Caco-2 (cell line): Measurements from ENCODE around the gene MYO1H. TPM values are rescaled to one million over a fixed set of nuclear protein-coding genes. Genes with fewer than 3 reads are reported as not detected.

Experiments used
- BruUV-seq: library from RNA; stranded (reverse); fragments of 400-500 nt; replicated peaks from 2 replicates; lab custom pipeline; 2021; lab: Mats Ljungman, UMichigan
- CTCF ChIA-PET: fragments of 300-600 bp; sonication (Branson Sonifier 250); formaldehyde crosslinking; loops from one replicate; lab custom pipeline; 2022; ENCODE audit warnings: antibody characterized with exemption; lab: Charles Lee
- POLR2A ChIA-PET: fragments of 300-600 bp; sonication (Branson Sonifier 250); formaldehyde crosslinking; loops from one replicate; lab custom pipeline; 2022; ENCODE audit warnings: antibody characterized with exemption; lab: Charles Lee
- DNase-seq, 2 experiments: peaks; one replicate each; pipeline versions ENCODE4 v3.0.0 to v3.0.0-alpha.2; 2020 to 2022
- H3K27me3 ChIP-seq: replicated peaks from 2 replicates; pipeline ENCODE4 v1.6.0; 2011; ENCODE audit warnings: low read length; ENCODE audit not compliant: control insufficient read depth, insufficient read depth
- H3K36me3 ChIP-seq: 2 replicates; pipeline ENCODE4 v1.5.1; 2011; ENCODE audit warnings: low read length; ENCODE audit not compliant: control insufficient read depth, insufficient read depth
- H3K4me1 ChIP-seq: fragments of 250-450 bp; sonication (Bioruptor Pico); 2 replicates; pipeline ENCODE4 v1.5.1; 2020; ENCODE audit warnings: mild to moderate bottlenecking
- H3K4me3 ChIP-seq: 2 replicates; pipeline ENCODE4 v1.5.1; 2011; ENCODE audit warnings: low read depth, mild to moderate bottlenecking, control low read depth, low read length
- H3K9me3 ChIP-seq: fragments of 250-450 bp; sonication (Bioruptor Pico); 2 replicates; pipeline ENCODE4 v1.5.1; 2020; ENCODE audit warnings: mild to moderate bottlenecking, moderate library complexity
- H3K27ac Mint-ChIP-seq: one replicate; pipeline ENCODE4 v1.8.0; 2022; ENCODE audit warnings: mixed read lengths; ENCODE audit not compliant: unreplicated experiment
- H3K27me3 Mint-ChIP-seq: one replicate; pipeline ENCODE4 v1.8.0; 2022; ENCODE audit warnings: mixed read lengths; ENCODE audit not compliant: insufficient read depth, unreplicated experiment
- H3K36me3 Mint-ChIP-seq: one replicate; pipeline ENCODE4 v1.8.0; 2022; ENCODE audit warnings: mild to moderate bottlenecking, mixed read lengths; ENCODE audit not compliant: insufficient read depth, unreplicated experiment
- H3K4me1 Mint-ChIP-seq: one replicate; pipeline ENCODE4 v1.8.0; 2022; ENCODE audit warnings: low read depth, mixed read lengths; ENCODE audit not compliant: unreplicated experiment
- H3K4me3 Mint-ChIP-seq: one replicate; pipeline ENCODE4 v1.8.0; 2022; ENCODE audit warnings: mild to moderate bottlenecking, moderate library complexity, mixed read lengths; ENCODE audit not compliant: unreplicated experiment
- H3K9me3 Mint-ChIP-seq: one replicate; pipeline ENCODE4 v1.8.0; 2022; ENCODE audit warnings: mixed read lengths; ENCODE audit not compliant: unreplicated experiment
- intact Hi-C: fragments of 100-400 bp; cut with micrococcal nuclease; formaldehyde crosslinking; loops from one replicate; pipeline ENCODE4 v1.10.0; 2022; ENCODE audit not compliant: unreplicated experiment
- total RNA-seq: library from RNA; stranded (reverse); gene quantifications from 2 replicates; pipeline ENCODE4 v1.2.3, GENCODE V29; 2022
- TF ChIP-seq, protein P1 (sequence below), 2 experiments: fragments of 200-600 bp in 1 of 2; IDR thresholded peaks; 1 replicate in 1 of 2; 2 replicates in 1 of 2; pipeline versions ENCODE4 v1.5.1 to v1.8.0; 2011 to 2022; ENCODE audit warnings: antibody characterized with exemption in 1 of 2, control low read depth in 1 of 2, inconsistent platforms in 1 of 2, low read depth in 1 of 2, low read length in 1 of 2, mild to moderate bottlenecking in 1 of 2, moderate library complexity in 1 of 2; ENCODE audit not compliant: insufficient read depth in 1 of 2, severe bottlenecking in 1 of 2, unreplicated experiment in 1 of 2

The MYO1H gene
- total RNA-seq, 1 experiment from 2014 or later: 0.18 TPM

DNA sequence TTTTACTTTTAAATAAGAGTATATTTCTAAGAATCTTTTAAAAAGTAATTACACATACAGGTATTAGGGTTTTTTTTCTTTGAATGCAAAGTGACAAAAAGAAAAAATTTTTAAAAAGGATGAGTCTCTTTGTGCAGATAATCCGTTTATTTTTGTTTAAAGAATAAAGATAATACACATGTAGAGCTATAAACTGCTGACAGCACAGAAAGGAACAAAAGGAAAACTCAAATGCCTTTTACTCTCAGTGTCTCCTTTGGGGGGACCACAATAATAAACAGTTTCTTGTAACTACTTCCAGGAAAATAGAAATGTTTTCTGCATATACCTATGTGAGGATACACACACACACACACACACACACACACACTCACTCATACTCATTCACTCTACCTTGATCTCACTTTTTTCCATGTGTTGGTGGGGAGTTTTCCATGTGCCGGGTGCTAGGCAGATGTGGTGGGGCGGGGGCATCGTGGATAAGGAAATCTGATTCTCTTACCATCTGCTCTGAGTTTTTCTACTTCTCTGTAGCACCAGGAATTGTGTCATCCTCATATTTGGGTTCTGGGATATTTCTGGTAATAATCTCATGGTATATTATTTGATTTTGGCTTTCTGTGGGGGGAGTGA is 71.3 kb downstream of the MYO1H start:
- H3K4me1 ChIP-seq: no peaks in the 10 kb centered on the region
- CTCF ChIA-PET: interaction anchor here (0.6 kb wide), 1 partner anchor 32 kb away, joined by 3 read pairs; no protein-coding TSS in a partner anchor
- POLR2A ChIA-PET: no interaction called here
- Mint-ChIP-seq H3K4me1 (no peaks in the 10 kb centered on the region), H3K27ac (no peak overlapping the region), H3K36me3 (no peaks in the 10 kb centered on the region), H3K9me3 (no peaks in the 10 kb centered on the region), H3K27me3 (peaks cover 7% of the 10 kb centered on the region), H3K4me3 (no peak overlapping the region)
- DNase-seq: no peak
- no TSS peak for BruUV-seq
- intact Hi-C loops: no loop called here
- TF ChIP-seq, protein P1, sequence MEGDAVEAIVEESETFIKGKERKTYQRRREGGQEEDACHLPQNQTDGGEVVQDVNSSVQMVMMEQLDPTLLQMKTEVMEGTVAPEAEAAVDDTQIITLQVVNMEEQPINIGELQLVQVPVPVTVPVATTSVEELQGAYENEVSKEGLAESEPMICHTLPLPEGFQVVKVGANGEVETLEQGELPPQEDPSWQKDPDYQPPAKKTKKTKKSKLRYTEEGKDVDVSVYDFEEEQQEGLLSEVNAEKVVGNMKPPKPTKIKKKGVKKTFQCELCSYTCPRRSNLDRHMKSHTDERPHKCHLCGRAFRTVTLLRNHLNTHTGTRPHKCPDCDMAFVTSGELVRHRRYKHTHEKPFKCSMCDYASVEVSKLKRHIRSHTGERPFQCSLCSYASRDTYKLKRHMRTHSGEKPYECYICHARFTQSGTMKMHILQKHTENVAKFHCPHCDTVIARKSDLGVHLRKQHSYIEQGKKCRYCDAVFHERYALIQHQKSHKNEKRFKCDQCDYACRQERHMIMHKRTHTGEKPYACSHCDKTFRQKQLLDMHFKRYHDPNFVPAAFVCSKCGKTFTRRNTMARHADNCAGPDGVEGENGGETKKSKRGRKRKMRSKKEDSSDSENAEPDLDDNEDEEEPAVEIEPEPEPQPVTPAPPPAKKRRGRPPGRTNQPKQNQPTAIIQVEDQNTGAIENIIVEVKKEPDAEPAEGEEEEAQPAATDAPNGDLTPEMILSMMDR (IDR thresholded peaks at IDR 0.05; ENCODE audit: insufficient read depth in 1 of 2, low read depth in 1 of 2, low read length in 1 of 2, severe bottlenecking in 1 of 2, unreplicated experiment in 1 of 2): no peak
- H3K27me3 ChIP-seq: no peaks in the 10 kb centered on the region
- H3K36me3 ChIP-seq: no peaks in the 10 kb centered on the region
- H3K4me3 ChIP-seq: no peak overlapping the region
- no peaks in the 10 kb centered on the region for H3K9me3 ChIP-seq

DNA sequence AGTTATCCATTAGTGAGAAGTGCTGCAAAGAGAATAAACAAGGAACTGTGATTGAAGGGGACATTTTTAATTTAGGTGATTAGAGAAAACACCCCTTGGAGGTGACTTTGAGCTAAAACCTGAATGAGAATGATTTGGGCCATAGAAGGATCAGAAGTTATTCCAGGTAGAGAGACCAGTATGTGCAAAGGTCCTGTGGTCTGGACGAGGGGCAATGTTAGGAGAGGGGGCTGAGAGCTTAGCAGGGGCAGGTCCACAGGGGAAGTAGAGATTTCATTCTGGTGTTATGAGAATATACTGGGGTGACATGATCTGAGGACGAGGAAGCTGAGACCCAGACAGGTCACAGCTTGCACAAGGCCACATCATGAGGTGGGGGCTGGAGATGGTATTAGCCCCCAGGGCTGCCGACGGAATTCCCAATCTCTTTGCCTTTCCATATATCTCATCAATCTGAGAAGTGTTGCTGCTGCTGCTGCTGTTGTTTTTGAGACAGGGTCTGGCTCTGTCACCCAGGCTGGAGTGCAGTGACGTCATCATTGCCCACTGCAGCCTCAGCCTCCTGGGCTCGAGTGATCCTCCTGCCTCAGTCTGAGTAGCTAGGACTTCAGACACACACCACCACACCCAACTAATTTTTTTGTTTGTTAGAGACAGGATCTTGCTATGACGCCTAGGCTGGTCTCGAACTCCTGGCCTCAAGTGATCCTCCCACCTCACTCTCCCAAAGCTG is 73.8 kb downstream of the MYO1H start:
- no peak for DNase-seq
- TF ChIP-seq, protein P1 (IDR thresholded peaks at IDR 0.05; ENCODE audit: insufficient read depth in 1 of 2, low read depth in 1 of 2, low read length in 1 of 2, severe bottlenecking in 1 of 2, unreplicated experiment in 1 of 2): no peak
- no peak overlapping the region for H3K4me3 Mint-ChIP-seq
- H3K4me3 ChIP-seq: no peak overlapping the region
- intact Hi-C loops: no loop called here
- no peaks in the 10 kb centered on the region for H3K36me3 ChIP-seq
- H3K27ac Mint-ChIP-seq: no peak overlapping the region
- H3K9me3 Mint-ChIP-seq: no peaks in the 10 kb centered on the region
- ChIA-PET POLR2A (no interaction called here), CTCF (interaction anchor here (0.9 kb wide), 1 partner anchor 11 kb away, joined by 4 read pairs; no protein-coding TSS in a partner anchor)
- H3K9me3 ChIP-seq: no peaks in the 10 kb centered on the region
- peaks cover 7% of the 10 kb centered on the region for H3K27me3 Mint-ChIP-seq
- no peaks in the 10 kb centered on the region for H3K36me3 Mint-ChIP-seq
- BruUV-seq: no TSS peak
- no peaks in the 10 kb centered on the region for H3K4me1 Mint-ChIP-seq
- H3K4me1 ChIP-seq: no peaks in the 10 kb centered on the region
- H3K27me3 ChIP-seq: no peaks in the 10 kb centered on the region

DNA sequence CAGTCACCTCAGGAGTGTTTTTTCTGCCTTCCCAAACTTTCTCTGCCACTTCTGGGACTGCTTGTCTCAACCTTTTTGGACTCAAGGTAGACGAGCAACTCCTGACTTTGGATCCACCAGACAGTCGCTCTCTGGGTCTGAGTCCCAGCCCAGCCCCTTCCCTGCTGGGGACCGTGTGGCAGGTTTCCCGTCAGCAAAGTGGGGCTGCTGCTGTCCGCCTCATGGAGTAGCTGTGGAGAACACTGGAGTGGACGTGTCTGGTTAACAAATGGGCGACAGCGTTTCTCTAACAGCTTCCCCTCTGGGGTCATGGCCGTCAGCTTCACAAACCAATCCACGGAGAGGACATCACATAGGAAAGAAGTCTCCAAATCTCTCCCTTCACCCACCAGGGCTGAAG is 74.6 kb downstream of the MYO1H start:
- no peaks in the 10 kb centered on the region for H3K4me1 Mint-ChIP-seq
- CTCF ChIA-PET: interaction anchor here (0.6 to 0.9 kb wide), 3 partner anchors 11 to 342 kb away, joined by 3 to 4 read pairs (median 4); no protein-coding TSS in a partner anchor
- H3K4me3 Mint-ChIP-seq: no peak overlapping the region
- H3K27me3 Mint-ChIP-seq: peaks cover 7% of the 10 kb centered on the region
- TF ChIP-seq, protein P1 (IDR thresholded peaks at IDR 0.05; ENCODE audit: insufficient read depth in 1 of 2, low read depth in 1 of 2, low read length in 1 of 2, severe bottlenecking in 1 of 2, unreplicated experiment in 1 of 2): no peak
- H3K9me3 ChIP-seq: no peaks in the 10 kb centered on the region
- POLR2A ChIA-PET: no interaction called here
- no peaks in the 10 kb centered on the region for H3K36me3 Mint-ChIP-seq
- H3K4me3 ChIP-seq: no peak overlapping the region
- BruUV-seq: no TSS peak
- H3K27ac Mint-ChIP-seq: no peak overlapping the region
- H3K4me1 ChIP-seq: no peaks in the 10 kb centered on the region
- no peaks in the 10 kb centered on the region for H3K9me3 Mint-ChIP-seq
- intact Hi-C loops: no loop called here
- no peaks in the 10 kb centered on the region for H3K36me3 ChIP-seq
- no peaks in the 10 kb centered on the region for H3K27me3 ChIP-seq
- no peak for DNase-seq
